Measurements from ENCODE around the gene BTN2A1.

The BTN2A1 gene

DNA sequence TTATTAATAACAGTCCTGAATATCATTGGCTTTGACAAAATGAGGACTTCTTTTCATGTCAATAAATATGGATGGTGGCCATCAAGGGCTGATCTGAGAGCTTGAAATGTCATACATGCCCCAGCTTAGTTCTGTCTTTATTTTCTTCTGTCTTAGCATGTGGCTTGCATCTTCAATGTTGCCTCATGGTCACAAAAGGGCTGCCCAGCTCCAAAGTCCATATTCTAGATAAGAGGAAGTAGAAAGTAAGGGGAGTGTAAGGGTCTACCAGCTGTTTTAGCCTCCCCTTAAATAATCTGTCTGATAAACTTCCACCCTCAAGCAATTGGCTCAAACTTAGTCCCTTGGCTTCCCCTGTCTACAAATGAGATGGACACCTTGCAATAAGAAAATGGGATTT is 14.2 kb downstream of the BTN2A1 start:
- DNase-seq, result no peak

- peak; percentile 23 for DNase-seq
Measured at GRCh38 chr6:26472549-26473290, 15.0 kb downstream of the BTN2A1 start.

DNA sequence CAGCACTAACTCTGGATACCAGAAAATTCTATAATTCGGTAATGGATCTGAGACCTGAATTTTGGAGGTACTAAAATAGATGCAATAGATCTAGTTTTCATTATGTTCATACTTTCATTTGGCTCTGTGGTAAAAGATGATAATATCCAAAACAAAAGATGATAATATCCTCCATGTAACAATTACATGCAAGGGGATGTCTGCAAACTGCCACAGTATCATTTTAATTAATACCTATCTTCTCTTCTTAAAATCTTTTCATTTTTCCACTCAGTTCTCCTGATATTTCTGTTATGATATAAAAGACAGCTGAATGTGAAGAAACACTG is 15.6 kb downstream of the BTN2A1 start:
- DNase-seq, result no peak

DNA sequence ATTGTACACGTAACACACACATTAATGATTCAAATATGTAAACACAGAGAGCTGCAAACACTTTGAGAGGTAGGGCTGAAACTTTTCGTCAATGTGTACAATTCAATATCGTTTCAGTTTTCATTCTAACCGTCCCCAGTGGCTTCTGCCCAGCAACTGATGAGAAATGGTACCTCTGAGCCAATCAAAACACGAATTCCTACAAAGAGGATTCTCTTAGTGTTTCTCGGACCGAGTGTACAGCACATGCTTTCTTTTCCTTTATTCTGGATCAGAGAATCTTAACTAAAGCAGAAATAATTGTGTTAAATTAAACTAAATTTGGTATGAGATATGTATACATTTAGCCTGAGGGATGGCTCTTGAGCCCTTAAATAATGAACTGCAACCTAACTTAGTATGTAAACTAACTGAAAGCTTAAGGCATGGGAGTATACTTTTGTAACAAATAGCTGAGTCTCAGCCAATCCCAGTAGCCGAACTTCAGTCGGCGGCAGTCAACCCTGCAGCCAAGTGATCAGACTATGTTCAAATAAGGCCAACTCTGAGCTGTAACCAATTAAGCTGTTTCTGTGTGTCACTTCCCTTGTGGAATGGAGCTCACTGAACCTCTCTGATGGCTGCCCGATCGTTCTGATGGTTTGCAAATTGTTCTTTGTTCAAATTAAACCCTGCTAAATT is 16.1 kb downstream of the BTN2A1 start:
- DNase-seq, result peak; percentile 73

DNA sequence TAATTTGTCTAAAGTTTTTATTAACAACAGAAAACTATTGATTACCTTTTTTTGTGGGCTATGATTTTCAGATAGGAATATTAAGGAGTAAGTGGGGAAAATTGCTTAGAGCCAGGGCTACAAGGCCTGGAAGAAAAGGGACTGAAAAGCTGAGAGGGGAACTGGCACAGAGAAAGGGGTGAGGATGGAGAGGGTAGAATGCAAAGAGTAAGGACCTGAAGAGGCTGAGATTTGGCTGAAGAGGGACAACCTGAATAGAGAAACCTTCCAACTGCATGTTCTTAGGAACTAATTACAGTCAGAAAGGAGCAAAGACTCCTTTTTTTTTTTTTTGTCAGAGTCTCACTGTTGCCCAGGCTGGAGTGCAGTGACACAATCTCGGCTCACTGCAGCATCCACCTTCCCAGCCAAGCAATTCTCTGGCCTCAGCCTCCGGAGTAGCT is 16.7 kb downstream of the BTN2A1 start:
- no peak for DNase-seq

DNA sequence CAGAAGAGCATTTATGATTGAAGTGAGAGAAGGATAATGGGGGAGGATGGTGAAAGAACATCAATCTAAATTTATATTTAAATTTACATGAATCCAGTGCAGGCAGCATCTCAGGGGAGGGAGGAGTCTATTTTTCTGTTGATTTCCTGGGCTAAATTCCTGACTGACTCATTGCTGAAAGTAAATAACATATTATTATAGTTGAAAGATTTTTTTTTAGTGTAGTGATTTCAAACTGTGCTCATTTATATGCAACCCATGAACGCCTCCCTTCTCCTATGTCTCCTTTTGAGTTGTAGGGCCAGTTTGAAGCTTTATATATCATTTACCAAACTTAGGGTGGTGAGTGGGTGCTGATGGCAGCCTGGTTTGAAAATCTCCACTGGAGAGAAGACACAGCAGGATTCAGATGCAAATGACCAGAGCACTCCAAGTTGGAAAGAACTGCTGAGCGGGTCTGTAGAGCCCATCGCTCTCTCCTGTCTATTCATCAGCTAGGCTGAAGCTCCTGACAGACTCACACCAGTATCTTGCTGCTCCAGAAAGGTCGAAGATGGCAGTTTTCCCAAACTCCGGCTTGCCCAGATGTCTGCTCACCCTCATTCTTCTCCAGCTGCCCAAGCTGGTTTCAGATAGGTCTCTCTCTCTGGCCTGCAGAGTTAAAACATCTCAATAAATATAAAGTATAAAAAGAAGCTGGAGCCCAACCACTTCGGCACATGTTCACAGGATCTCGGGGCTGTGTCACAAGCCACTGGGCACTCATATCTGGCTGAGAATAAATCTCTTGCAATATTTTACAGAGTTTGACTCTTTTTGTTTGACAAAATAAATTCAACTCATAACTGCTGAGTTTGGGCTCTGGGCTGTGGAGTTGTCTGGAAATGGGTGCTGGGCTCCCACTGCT is 18.3 kb downstream of the BTN2A1 start:
- no peak for DNase-seq

DNA sequence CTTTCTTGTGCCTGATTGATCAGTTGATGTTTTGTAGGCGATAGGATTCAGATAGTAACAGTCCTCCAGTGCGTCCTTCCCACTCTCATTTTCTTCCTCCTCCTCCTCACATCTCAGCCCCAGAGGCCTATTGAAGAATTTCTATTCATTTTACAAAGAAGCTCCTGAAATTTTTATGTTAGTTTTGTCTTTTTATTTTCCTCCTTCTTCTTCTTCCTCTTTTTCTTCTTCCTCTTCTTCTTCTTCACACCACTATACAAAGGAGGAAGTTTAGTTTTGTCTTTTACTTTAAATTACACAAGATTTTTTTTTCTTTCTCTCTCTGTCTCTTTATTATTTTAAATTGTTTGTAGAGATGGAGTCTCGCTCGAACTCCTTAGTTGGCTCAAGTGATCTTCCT is 19.1 kb downstream of the BTN2A1 start:
- DNase-seq, result no peak

DNA sequence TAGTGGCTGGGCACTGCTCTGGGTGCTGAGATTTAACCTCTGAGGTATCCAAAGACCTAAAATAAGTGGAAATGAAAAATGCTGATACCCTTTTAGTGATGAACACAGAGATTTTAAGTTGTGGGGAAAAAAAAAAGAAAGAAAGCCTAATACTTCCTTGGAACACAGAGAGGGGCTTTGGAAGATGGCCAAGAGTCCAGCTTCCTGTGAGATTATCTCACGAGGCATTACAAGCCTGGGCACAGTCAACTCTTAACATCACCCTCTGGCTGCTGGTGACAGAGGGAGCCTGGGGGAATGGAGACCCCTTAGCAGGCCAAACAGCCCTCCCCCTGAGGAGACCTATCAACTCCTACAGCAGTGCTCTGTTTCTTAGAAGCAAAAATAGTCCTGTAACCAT is 19.7 kb downstream of the BTN2A1 start:
- no peak for DNase-seq

DNA sequence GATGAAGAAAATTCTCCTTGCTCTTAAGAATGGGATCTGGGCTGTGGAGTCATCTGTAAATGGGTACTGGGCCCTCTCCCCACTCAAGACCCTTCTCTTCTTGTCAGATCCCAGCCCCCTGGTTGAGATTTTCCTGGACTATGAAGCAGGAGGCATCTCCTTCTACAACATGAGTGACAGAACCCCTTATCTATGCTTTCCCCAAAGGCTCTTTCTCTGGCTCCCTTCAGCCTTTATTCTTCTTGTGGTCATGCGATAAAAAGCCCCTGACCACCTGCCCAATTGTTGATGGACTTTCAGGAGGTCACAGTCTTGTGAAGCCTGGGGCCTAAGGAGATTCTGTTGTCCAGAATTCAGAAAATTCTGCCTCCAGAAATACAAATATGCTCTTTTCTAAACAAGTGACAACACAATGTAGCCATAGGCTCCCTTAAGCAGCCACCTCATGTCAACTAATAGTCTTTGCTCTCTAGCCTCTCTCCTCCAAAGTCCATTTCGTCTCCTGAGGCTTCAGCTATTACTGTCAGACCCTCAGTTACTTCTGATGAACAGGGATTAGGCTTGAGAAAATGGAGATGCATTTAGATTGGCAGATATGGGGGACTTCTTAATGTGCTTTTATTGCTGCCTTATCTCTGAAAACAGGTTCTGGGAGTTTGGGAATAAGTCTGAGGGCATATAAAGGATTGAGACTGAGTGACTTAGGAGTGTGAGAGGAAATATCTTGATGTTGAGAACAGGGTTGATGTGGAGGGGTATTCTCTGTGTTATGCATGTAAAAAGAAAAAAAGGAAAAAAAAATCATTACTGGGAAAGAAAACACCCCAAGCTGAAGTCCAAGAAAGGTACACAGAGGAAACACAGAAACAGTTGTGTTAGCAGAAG is 20.6 kb downstream of the BTN2A1 start:
- no peak for DNase-seq

GRCh38 chr6:26478985-26479278 is 21.2 kb downstream of the BTN2A1 start:
- no peak for DNase-seq

DNA sequence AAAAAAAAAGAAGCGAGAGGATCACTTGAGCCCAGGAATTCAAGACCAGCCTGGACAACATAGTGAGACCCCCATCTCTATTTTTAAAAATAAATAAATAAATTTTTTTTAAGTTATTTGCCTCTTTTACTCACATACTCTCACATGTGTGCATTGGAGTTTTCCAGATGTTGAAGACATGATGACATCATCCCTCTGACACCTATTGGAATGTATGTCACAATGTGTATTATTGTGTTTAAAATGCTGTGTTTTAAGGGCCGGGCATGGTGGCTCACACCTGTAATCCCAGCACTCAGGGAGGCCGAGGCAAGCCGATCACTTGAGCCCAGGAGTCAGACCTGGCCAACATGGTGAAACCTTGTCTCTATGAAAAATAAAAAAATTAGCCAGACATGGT is 24.6 kb downstream of the BTN2A1 start:
- no peak for DNase-seq

GRCh38 chr6:26483727-26484126 is 26.0 kb downstream of the BTN2A1 start:
- DNase-seq, result no peak

GRCh38 chr6:26484161-26484560 is 26.4 kb downstream of the BTN2A1 start:
- DNase-seq, result no peak

DNA sequence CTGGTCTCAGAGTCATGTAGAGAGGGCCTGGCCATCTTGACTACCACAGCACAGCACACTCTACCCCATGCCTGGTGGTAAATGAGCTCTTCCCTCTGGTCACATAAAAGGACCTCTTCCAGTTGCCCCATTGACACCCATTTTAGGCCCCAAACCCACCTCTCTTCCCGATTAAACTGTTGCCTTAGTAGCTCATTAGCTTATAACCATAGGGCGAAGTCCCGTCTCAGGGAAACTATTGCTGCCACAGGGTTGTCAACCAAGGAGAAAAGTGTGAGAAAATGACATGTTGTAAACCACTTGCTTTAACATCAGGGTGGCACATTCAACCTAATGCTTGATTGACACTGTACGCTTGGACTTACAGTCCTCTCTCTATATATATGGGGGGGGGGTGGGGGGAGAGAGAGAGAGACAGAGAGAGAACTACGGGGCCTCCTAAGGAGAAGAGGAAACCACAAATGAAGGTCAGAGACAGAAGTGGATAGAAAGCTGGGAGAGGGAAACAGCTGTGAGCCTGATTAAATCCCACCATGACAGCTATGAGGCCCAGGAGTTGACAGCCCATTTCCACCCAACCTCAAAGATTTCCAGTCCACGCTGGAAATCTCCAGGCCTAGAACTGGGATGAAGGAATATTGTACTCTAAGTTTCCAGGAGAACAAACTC is 27.5 kb downstream of the BTN2A1 start:
- no peak for DNase-seq

DNA sequence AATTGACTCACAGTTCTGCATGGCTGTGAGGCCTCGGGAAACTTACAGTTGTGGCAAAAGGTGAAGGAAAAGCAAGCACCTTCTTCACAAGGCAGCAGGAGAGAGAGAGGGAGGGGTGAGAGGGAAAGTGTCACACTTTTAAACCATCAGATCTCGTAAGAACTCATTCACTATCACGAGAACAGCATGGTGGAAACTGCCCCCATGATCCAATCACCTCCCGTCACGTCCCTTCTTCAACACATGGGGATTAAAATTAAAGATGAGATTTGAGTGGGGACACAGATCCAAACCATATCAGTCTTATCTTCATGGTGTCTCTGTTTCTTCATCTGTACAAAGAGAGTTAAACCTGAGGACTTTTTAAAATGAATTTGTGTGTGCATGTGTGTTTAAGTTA is 28.6 kb downstream of the BTN2A1 start:
- DNase-seq, result no peak

DNA sequence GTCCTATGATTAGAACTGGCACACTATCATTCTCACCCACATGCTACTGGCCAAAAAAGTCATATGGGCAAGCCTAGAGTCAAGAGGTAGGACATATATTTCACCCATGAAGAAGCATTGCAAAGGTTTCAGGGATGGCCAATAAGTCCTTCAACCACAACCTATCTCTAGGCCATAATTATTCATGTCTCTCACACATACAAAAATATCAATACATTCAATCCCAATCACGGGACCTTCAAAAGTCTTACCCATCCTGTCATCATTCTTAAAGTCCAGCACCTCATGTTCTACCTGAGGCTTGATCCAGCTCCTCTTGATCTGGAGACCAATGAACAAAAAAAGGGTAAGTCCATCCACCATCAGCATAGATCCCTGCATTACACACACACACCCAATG is 29.7 kb downstream of the BTN2A1 start:
- no peak for DNase-seq

DNA sequence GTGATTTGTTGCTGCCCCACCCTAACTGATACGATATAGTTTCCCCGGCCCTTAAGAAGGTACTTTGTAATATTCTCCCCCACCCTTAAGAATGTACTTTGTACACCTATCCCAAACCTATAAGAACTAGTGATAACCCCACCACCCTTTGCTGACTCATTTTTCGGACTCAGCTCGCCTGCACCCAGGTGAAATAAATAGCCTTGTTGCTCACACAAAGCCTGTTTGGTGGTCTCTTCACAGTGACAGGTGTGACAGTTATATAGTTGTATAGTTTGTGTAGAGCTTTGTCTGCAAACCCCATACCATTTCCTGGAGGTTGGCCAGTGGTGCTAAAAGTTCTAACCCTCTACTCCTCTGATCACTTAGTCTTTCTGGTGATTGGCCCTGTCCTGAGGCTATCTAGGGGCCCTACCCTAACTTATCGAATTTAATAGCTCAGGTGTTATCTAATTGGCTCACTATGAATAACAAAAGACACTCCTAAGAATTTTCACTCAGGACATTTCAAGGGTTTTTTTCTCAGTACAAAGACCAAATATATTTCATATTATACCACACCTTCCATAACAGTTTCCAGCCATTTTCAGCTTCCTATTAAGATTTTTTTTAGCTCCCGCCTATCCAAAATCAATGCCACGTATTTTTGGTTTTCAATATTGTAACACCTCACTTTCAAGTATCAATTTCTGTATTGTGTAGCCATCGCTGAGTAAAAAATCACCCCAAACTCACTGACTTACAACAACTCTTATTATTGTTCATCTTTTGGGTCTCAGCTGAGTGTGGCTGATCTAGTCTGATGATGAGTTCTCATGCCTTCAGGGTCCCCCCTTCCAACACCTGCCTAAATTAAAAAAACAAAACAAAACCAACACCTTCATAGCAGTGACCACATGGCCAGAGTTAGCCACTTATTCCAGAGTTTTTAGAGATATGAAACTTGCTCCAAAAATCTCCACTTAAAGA is 32.5 kb downstream of the BTN2A1 start:
- no peak for DNase-seq

- no peak for DNase-seq
Measured at GRCh38 chr6:26491604-26492003, 33.8 kb downstream of the BTN2A1 start.

GRCh38 chr6:26493258-26493657 is 35.5 kb downstream of the BTN2A1 start:
- no peak for DNase-seq

DNA sequence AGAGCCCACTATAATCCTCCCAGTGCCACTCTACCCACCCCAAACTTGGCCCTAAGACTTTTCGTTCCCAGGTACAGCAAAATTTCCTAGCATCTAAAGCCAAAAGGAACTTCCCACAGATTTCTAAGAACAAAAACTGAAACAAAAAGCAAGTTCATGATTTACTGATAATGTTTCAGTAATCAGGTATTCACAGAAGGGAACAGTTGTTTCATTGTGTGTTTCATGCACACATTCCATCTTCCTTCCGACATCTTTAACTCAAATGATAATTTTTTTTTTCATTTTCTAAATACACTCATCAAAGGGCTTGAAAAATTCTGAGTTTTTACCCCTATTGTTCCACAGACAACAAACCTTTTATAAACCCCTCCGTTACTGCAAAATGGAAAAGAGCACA is 36.4 kb downstream of the BTN2A1 start:
- no peak for DNase-seq

DNA sequence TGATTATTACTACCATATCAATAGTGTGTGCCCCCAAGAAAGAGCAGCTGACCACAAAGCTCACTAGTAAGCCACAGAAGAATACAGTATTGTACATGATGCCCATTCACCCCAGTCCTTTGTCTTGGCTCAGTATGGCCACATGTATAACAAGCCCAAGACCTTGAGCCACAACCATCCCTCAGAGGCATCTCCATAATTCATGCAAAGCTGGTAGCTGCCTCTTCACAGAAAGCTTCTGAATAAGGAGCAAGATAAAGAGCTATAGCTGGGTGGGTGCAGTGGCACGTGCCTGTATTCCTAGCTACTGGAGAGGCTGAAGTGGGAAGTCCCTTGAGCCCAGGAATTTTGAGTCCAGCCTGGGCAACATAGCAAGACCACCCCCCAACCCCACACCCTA is 37.5 kb downstream of the BTN2A1 start:
- no peak for DNase-seq

Measured in activated T-cell treated with anti-CD3 and anti-CD28 coated beads, Interleukin-2, amount 50 U/mL, for 1 hour (primary cell).